OCI-LY3 (cell line): ENCODE data around the gene RTTN.

Source experiments
- H2AFZ ChIP-seq: fragments of 200-600, 300-600 bp; shearing (Covaris generic); 2 replicates; pipeline ENCODE4 v1.6.0; 2014; ENCODE audit warnings: antibody characterized with exemption, low read depth, low read length
- H3K27ac ChIP-seq: fragments of 200-600, 300-600 bp; sonication (generic); 2 replicates; pipeline ENCODE4 v1.5.1; 2014; ENCODE audit warnings: mild to moderate bottlenecking, low read length, moderate library complexity, mixed read lengths
- H3K27me3 ChIP-seq: fragments of 200-600, 300-600 bp; sonication (generic); 2 replicates; pipeline ENCODE4 v1.6.1; 2014; ENCODE audit warnings: low read depth, low read length, mixed read lengths
- H3K36me3 ChIP-seq: fragments of 200-600, 300-600 bp; sonication (generic); replicated peaks from 2 replicates; pipeline ENCODE3; 2014; ENCODE audit warnings: low read depth, low read length, mixed read lengths
- H3K4me1 ChIP-seq: fragments of 300-600, 200-600 bp; sonication (generic); 2 replicates; pipeline ENCODE4 v1.6.1; 2014; ENCODE audit warnings: low read length, mixed read lengths
- H3K4me2 ChIP-seq: fragments of 200-600, 300-600 bp; sonication (generic); 2 replicates; pipeline ENCODE4 v1.6.1; 2014; ENCODE audit warnings: low read length, mixed read lengths
- H3K4me3 ChIP-seq: fragments of 300-600, 200-600 bp; sonication (generic); 2 replicates; pipeline ENCODE4 v1.5.1; 2014; ENCODE audit warnings: antibody characterized with exemption, mild to moderate bottlenecking, low read length, moderate library complexity
- H3K79me2 ChIP-seq: fragments of 300-600, 200-600 bp; shearing (Covaris generic); 2 replicates; pipeline ENCODE4 v1.6.1; 2014; ENCODE audit warnings: mild to moderate bottlenecking, low read length, mixed read lengths
- H3K9ac ChIP-seq: fragments of 300-600, 200-600 bp; shearing (Covaris generic); 2 replicates; pipeline ENCODE4 v1.6.0; 2014; ENCODE audit warnings: mild to moderate bottlenecking, low read length, moderate library complexity
- H3K9me3 ChIP-seq: fragments of 200-600, 300-600 bp; shearing (Covaris generic); 2 replicates; pipeline ENCODE4 v1.6.1; 2014; ENCODE audit warnings: low read length, mixed read lengths; ENCODE audit not compliant: insufficient read depth
- H4K20me1 ChIP-seq: fragments of 200-600, 300-600 bp; sonication (generic); 2 replicates; pipeline ENCODE4 v1.6.1; 2016; ENCODE audit warnings: low read length, mixed read lengths; ENCODE audit not compliant: insufficient read depth
- CTCF ChIP-seq: fragments of 200-600, 300-600 bp; sonication (generic); IDR thresholded peaks from 2 replicates; pipeline ENCODE4 v1.5.1; 2014; ENCODE audit warnings: antibody characterized with exemption, low read length, low read depth
- EZH2phosphoT487 ChIP-seq: fragments of 200-600 bp; shearing (Covaris generic); IDR thresholded peaks from 2 replicates; pipeline ENCODE4 v1.6.1; 2018; ENCODE audit warnings: antibody characterized with exemption, mixed run types, low read depth

The RTTN gene

GRCh38 chr18:70176537-70176936, 28.9 kb downstream of the RTTN start:
- Histone ChIP-seq H3K4me2 (no peak overlapping the region), H3K9me3 (no peaks in the 10 kb centered on the region), H3K27me3 (no peaks in the 10 kb centered on the region), H3K79me2 (0 out of 2 replicates have a peak, but pooled peaks cover 3% of the 10 kb centered on the region), H3K4me3 (no peak overlapping the region), H3K9ac (no peak overlapping the region), H3K27ac (no peak overlapping the region), H3K36me3 (peaks cover 40% of the 10 kb centered on the region), H2AFZ (no peak overlapping the region), H4K20me1 (no peaks in the 10 kb centered on the region), H3K4me1 (no peaks in the 10 kb centered on the region)
- no peak for TF ChIP-seq EZH2phosphoT487
- TF ChIP-seq CTCF, result no peak

GRCh38 chr18:70175216-70175615, 30.3 kb downstream of the RTTN start:
- H3K9me3 ChIP-seq, result no peaks in the 10 kb centered on the region
- H3K4me2 ChIP-seq, result no peak overlapping the region
- H3K4me3 ChIP-seq, result no peak overlapping the region
- no peaks in the 10 kb centered on the region for H3K27me3 ChIP-seq
- no peak for TF ChIP-seq CTCF
- no peak for TF ChIP-seq EZH2phosphoT487
- 0 out of 2 replicates have a peak, but pooled peaks cover 3% of the 10 kb centered on the region for H3K79me2 ChIP-seq
- peaks cover 32% of the 10 kb centered on the region for H3K36me3 ChIP-seq
- no peak overlapping the region for H3K9ac ChIP-seq
- H4K20me1 ChIP-seq, result no peaks in the 10 kb centered on the region
- H2AFZ ChIP-seq, result no peak overlapping the region
- H3K4me1 ChIP-seq, result peaks cover 2% of the 10 kb centered on the region
- no peak overlapping the region for H3K27ac ChIP-seq

- TF ChIP-seq EZH2phosphoT487 (no peak), CTCF (peak; percentile 71)
- H3K4me2 ChIP-seq, result no peak overlapping the region
- no peaks in the 10 kb centered on the region for H3K27me3 ChIP-seq
- no peak overlapping the region for H2AFZ ChIP-seq
- no peak overlapping the region for H3K27ac ChIP-seq
- H3K4me3 ChIP-seq, result no peak overlapping the region
- H3K9me3 ChIP-seq, result no peaks in the 10 kb centered on the region
- no peak overlapping the region for H3K9ac ChIP-seq
- no peaks in the 10 kb centered on the region for H3K79me2 ChIP-seq
- no peaks in the 10 kb centered on the region for H4K20me1 ChIP-seq
- H3K36me3 ChIP-seq, result peaks cover 15% of the 10 kb centered on the region
- peaks cover 11% of the 10 kb centered on the region for H3K4me1 ChIP-seq
Observed at GRCh38 chr18:70172225-70172624, 33.3 kb downstream of the RTTN start.

- Histone ChIP-seq H3K4me1 (peaks cover 29% of the 10 kb centered on the region), H3K27ac (no peak overlapping the region), H3K27me3 (no peaks in the 10 kb centered on the region), H3K79me2 (no peaks in the 10 kb centered on the region), H2AFZ (no peak overlapping the region), H3K36me3 (peaks cover 12% of the 10 kb centered on the region), H4K20me1 (no peaks in the 10 kb centered on the region), H3K9ac (no peak overlapping the region), H3K9me3 (no peaks in the 10 kb centered on the region), H3K4me2 (no peak overlapping the region), H3K4me3 (no peak overlapping the region)
- TF ChIP-seq EZH2phosphoT487, result no peak
- TF ChIP-seq CTCF, result no peak
Observed at GRCh38 chr18:70169747-70170146, 35.7 kb downstream of the RTTN start.
